Mucosa of rectum (tissue), 2 donors: ENCODE results near the gene LIPE.

Experiments
- H3K27ac ChIP-seq, 2 donors: one replicate each; pipeline ENCODE4 v1.7.0; 2013; ENCODE audit warnings: inconsistent platforms in 2 of 2, low read depth in 2 of 2, low read length in 2 of 2
- H3K27me3 ChIP-seq, 2 donors: one replicate each; pipeline ENCODE4 v1.7.0; 2013; ENCODE audit warnings: low read length in 2 of 2; ENCODE audit not compliant: control insufficient read depth in 2 of 2, insufficient read depth in 2 of 2
- H3K36me3 ChIP-seq, 2 donors: one replicate each; pipeline ENCODE4 v1.7.0; 2013; ENCODE audit warnings: low read length in 2 of 2; ENCODE audit not compliant: control insufficient read depth in 2 of 2, insufficient read depth in 2 of 2
- H3K4me1 ChIP-seq, 2 donors: one replicate each; pipeline ENCODE4 v1.7.0; 2013; ENCODE audit warnings: low read length in 2 of 2, mild to moderate bottlenecking in 1 of 2; ENCODE audit not compliant: control insufficient read depth in 2 of 2, insufficient read depth in 2 of 2
- H3K4me3 ChIP-seq, 2 donors: one replicate each; pipeline ENCODE4 v1.7.0; 2013; ENCODE audit warnings: low read length in 2 of 2
- H3K9ac ChIP-seq, 2 donors: one replicate each; pipeline ENCODE4 v1.7.0; 2013; ENCODE audit warnings: low read length in 2 of 2, low read depth in 1 of 2, mild to moderate bottlenecking in 1 of 2
- H3K9me3 ChIP-seq, 2 donors: one replicate each; pipeline ENCODE4 v1.7.0; 2013; ENCODE audit warnings: low read length in 2 of 2; ENCODE audit not compliant: control insufficient read depth in 2 of 2
- donor health status: healthy.
- donor health status: Normal muscosa, but diverticular disease.

The LIPE gene

GRCh38 chr19:42445948-42446347 lies 18.8 kb upstream of the LIPE start:
- Histone ChIP-seq H3K27ac (no peak overlapping the region), H3K4me3 (no peak overlapping the region), H3K36me3 (no peaks in the 10 kb centered on the region), H3K9me3 (no peaks in the 10 kb centered on the region), H3K4me1 (peaks cover 10 to 17% of the 10 kb centered on the region in 2 donors), H3K9ac (no peak overlapping the region), H3K27me3 (no peaks in the 10 kb centered on the region)

GRCh38 chr19:42443944-42444398 lies 16.8 kb upstream of the LIPE start:
- Histone ChIP-seq H3K27me3 (no peaks in the 10 kb centered on the region), H3K4me3 (no peak overlapping the region), H3K9me3 (no peaks in the 10 kb centered on the region), H3K9ac (no peak overlapping the region), H3K27ac (no peak overlapping the region), H3K4me1 (peaks cover 3 to 8% of the 10 kb centered on the region in 2 donors), H3K36me3 (no peaks in the 10 kb centered on the region)

GRCh38 chr19:42442833-42443232 lies 15.6 kb upstream of the LIPE start, which contains the start of gene CXCL17:
Gene CXCL17, minus strand, starts transcription at chr19:42442946. Its CDS starts 114 bp downstream, at chr19:42442832.
- H3K9me3 ChIP-seq = no peaks in the 10 kb centered on the region
- no peak within 1 kb of the TSS for H3K9ac ChIP-seq
- no peak within 1 kb of the TSS for H3K4me3 ChIP-seq
- H3K27me3 ChIP-seq = no peaks in the 10 kb centered on the region
- H3K27ac ChIP-seq = no peak within 1 kb of the TSS
- H3K4me1 ChIP-seq = peaks cover 5 to 8% of the 10 kb centered on the region in 2 donors
- H3K36me3 ChIP-seq = no peaks in the 10 kb centered on the region

GRCh38 chr19:42441049-42441445 lies 13.9 kb upstream of the LIPE start:
- no peak overlapping the region for H3K9ac ChIP-seq

GRCh38 chr19:42440357-42441048 lies 13.3 kb upstream of the LIPE start:
- Histone ChIP-seq H3K4me1 (peaks cover 5 to 8% of the 10 kb centered on the region in 2 donors), H3K27ac (peak overlapping the region in 1 of 2 donors; percentile 9), H3K27me3 (no peaks in the 10 kb centered on the region), H3K4me3 (no peak overlapping the region), H3K9ac (peak overlapping the region in 1 of 2 donors; percentile 29), H3K36me3 (no peaks in the 10 kb centered on the region), H3K9me3 (no peaks in the 10 kb centered on the region)

More at GRCh38 chr19:42441049-42441445, 13.9 kb upstream of the LIPE start:
- Histone ChIP-seq H3K27me3 (no peaks in the 10 kb centered on the region), H3K4me1 (peaks cover 5 to 8% of the 10 kb centered on the region in 2 donors), H3K4me3 (no peak overlapping the region), H3K27ac (peak overlapping the region in 1 of 2 donors; percentile 9), H3K36me3 (no peaks in the 10 kb centered on the region), H3K9me3 (no peaks in the 10 kb centered on the region)

- H3K9ac ChIP-seq = peak overlapping the region in 1 of 2 donors; percentile 24
- H3K4me3 ChIP-seq = no peak overlapping the region
- H3K27ac ChIP-seq = no peak overlapping the region
- no peaks in the 10 kb centered on the region for H3K9me3 ChIP-seq
- no peaks in the 10 kb centered on the region for H3K27me3 ChIP-seq
- peaks cover 11 to 12% of the 10 kb centered on the region in 2 donors for H3K4me1 ChIP-seq
- H3K36me3 ChIP-seq = no peaks in the 10 kb centered on the region
These were observed 8.8 kb upstream of the LIPE start for GRCh38 chr19:42436006-42436405.

GRCh38 chr19:42435316-42435715 lies 8.1 kb upstream of the LIPE start:
- H3K27ac ChIP-seq = no peak overlapping the region
- H3K9me3 ChIP-seq = no peaks in the 10 kb centered on the region
- no peaks in the 10 kb centered on the region for H3K27me3 ChIP-seq
- H3K4me1 ChIP-seq = peaks cover 6 to 9% of the 10 kb centered on the region in 2 donors
- no peak overlapping the region for H3K9ac ChIP-seq
- no peaks in the 10 kb centered on the region for H3K36me3 ChIP-seq
- H3K4me3 ChIP-seq = no peak overlapping the region

- H3K9ac ChIP-seq = no peak overlapping the region
- H3K27ac ChIP-seq = peak overlapping the region; percentile 5 to 41
- H3K27me3 ChIP-seq = no peaks in the 10 kb centered on the region
- no peaks in the 10 kb centered on the region for H3K9me3 ChIP-seq
- no peak overlapping the region for H3K4me3 ChIP-seq
- no peaks in the 10 kb centered on the region for H3K36me3 ChIP-seq
- peaks cover 4 to 9% of the 10 kb centered on the region in 2 donors for H3K4me1 ChIP-seq
These were observed 6.5 kb upstream of the LIPE start for GRCh38 chr19:42433503-42434260.

- Histone ChIP-seq H3K36me3 (no peaks in the 10 kb centered on the region), H3K4me1 (peaks cover 4 to 7% of the 10 kb centered on the region in 2 donors), H3K9ac (no peak overlapping the region), H3K27ac (no peak overlapping the region), H3K27me3 (no peaks in the 10 kb centered on the region), H3K9me3 (no peaks in the 10 kb centered on the region), H3K4me3 (no peak overlapping the region)
These were observed 4.3 kb upstream of the LIPE start for GRCh38 chr19:42431486-42431885.

- peaks cover 8 to 12% of the 10 kb centered on the region in 2 donors for H3K4me1 ChIP-seq
- H3K27me3 ChIP-seq = peaks cover 4 to 6% of the 10 kb centered on the region in 2 donors
These were observed 1.5 kb upstream of the LIPE start for GRCh38 chr19:42428676-42429075.

More at GRCh38 chr19:42428676-42429075, 1.5 kb upstream of the LIPE start:
- H3K9ac ChIP-seq = no peak overlapping the region
- no peak overlapping the region for H3K27ac ChIP-seq
- no peaks in the 10 kb centered on the region for H3K9me3 ChIP-seq
- no peak overlapping the region for H3K4me3 ChIP-seq
- H3K36me3 ChIP-seq = no peaks in the 10 kb centered on the region
